ENCODE measurements around the gene ATP6V1E1. TPM values are rescaled to one million over a fixed set of nuclear protein-coding genes. Genes with fewer than 3 reads are reported as not detected.

ATP6V1E1 gene
- polyA plus RNA-seq, 1 of the 3 experiments (the other 2 are of a cell fraction), result 140 TPM

DNA sequence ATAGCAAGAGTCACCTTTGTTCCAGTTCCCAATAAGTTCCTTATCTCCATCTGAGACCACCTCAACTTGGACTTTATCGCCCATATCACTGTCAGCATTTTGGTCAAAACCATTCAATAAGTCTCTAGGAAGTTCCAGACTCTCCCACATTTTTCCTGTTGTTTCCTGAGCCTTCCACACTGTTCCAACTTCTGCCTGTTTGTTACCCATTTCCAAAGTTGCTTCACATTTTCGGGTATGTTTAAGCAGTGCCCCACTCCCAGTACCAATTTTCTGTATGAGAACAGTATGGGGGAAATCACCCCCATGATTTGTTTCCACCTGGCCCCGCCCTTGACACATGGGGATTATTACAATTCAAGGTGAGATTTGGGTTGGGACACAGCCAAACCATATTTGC is 36.7 kb upstream of the ATP6V1E1 start (continued):
- TF ChIP-seq, protein P1, sequence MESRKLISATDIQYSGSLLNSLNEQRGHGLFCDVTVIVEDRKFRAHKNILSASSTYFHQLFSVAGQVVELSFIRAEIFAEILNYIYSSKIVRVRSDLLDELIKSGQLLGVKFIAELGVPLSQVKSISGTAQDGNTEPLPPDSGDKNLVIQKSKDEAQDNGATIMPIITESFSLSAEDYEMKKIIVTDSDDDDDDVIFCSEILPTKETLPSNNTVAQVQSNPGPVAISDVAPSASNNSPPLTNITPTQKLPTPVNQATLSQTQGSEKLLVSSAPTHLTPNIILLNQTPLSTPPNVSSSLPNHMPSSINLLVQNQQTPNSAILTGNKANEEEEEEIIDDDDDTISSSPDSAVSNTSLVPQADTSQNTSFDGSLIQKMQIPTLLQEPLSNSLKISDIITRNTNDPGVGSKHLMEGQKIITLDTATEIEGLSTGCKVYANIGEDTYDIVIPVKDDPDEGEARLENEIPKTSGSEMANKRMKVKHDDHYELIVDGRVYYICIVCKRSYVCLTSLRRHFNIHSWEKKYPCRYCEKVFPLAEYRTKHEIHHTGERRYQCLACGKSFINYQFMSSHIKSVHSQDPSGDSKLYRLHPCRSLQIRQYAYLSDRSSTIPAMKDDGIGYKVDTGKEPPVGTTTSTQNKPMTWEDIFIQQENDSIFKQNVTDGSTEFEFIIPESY (IDR thresholded peaks at IDR 0.05; ENCODE audit: borderline replicate concordance, low read depth), result no peak
- TF ChIP-seq TEAD4 (IDR thresholded peaks at IDR 0.05; ENCODE audit: borderline replicate concordance, insufficient read depth), result no peak

GRCh38 chr22:17664414-17665055 is 36.0 kb upstream of the ATP6V1E1 start:
- peaks cover 7 to 26% of the 10 kb centered on the region in 2 experiments for H3K36me3 ChIP-seq (replicated peaks in 1 of 2; ENCODE audit: control insufficient read depth in 1 of 2, insufficient read depth in 2 of 2, low read length in 1 of 2)
- H3K4me3 ChIP-seq (ENCODE audit: low read depth in 2 of 2, low read length in 1 of 2), result no peak overlapping the region
- no peak for TF ChIP-seq EZH2phosphoT487 (IDR thresholded peaks at IDR 0.05; ENCODE audit: borderline replicate concordance, low read depth)
- TF ChIP-seq, protein P1 (IDR thresholded peaks at IDR 0.05; ENCODE audit: borderline replicate concordance, low read depth), result no peak
- no peak for TF ChIP-seq REST (IDR thresholded peaks at IDR 0.05; ENCODE audit: low read depth, low read length)
- TF ChIP-seq, protein P2, sequence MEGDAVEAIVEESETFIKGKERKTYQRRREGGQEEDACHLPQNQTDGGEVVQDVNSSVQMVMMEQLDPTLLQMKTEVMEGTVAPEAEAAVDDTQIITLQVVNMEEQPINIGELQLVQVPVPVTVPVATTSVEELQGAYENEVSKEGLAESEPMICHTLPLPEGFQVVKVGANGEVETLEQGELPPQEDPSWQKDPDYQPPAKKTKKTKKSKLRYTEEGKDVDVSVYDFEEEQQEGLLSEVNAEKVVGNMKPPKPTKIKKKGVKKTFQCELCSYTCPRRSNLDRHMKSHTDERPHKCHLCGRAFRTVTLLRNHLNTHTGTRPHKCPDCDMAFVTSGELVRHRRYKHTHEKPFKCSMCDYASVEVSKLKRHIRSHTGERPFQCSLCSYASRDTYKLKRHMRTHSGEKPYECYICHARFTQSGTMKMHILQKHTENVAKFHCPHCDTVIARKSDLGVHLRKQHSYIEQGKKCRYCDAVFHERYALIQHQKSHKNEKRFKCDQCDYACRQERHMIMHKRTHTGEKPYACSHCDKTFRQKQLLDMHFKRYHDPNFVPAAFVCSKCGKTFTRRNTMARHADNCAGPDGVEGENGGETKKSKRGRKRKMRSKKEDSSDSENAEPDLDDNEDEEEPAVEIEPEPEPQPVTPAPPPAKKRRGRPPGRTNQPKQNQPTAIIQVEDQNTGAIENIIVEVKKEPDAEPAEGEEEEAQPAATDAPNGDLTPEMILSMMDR (IDR thresholded peaks at IDR 0.05), result no peak
- no peak for TF ChIP-seq MXI1 (IDR thresholded peaks at IDR 0.05; ENCODE audit: low read depth, low read length)
- no peak for TF ChIP-seq SMC3 (IDR thresholded peaks at IDR 0.05; ENCODE audit: low read depth, low read length)
- no peak for TF ChIP-seq JUND (IDR thresholded peaks at IDR 0.05)
- TF ChIP-seq RFX5 (IDR thresholded peaks at IDR 0.05; ENCODE audit: low read length), result no peak
- no peak for TF ChIP-seq RAD21 (IDR thresholded peaks at IDR 0.05; ENCODE audit: low read length)
- POLR2A ChIA-PET, result no interaction called here
- H3K4me1 ChIP-seq (ENCODE audit: control insufficient read depth in 1 of 2, insufficient read depth in 2 of 2, low read depth in 1 of 2, low read length in 1 of 2), result no peaks in the 10 kb centered on the region
- no peak overlapping the region for H2AFZ ChIP-seq (ENCODE audit: low read depth)
- H3K9ac ChIP-seq, result no peak overlapping the region
- H3K9me3 ChIP-seq, result no peaks in the 10 kb centered on the region
- no peaks in the 10 kb centered on the region for H3K9me2 ChIP-seq
- no peak overlapping the region for H3K4me2 ChIP-seq
- H3K27ac ChIP-seq (ENCODE audit: low read depth in 2 of 2, low read length in 1 of 2), result no peak overlapping the region
- WGBS (ENCODE audit: low lambda C conversion rate), result 92% methylated on average over 6 of the region's 6 CpGs
- H3K27me3 ChIP-seq (ENCODE audit: insufficient read depth), result no peaks in the 10 kb centered on the region
- H4K20me1 ChIP-seq (ENCODE audit: insufficient read depth), result no peaks in the 10 kb centered on the region
- no peak for DNase-seq
- CTCF ChIA-PET, result no interaction called here
- H3K79me2 ChIP-seq (ENCODE audit: insufficient read depth), result peaks cover 29% of the 10 kb centered on the region
- H3F3A ChIP-seq (replicated peaks; ENCODE audit: insufficient read depth), result no peaks in the 10 kb centered on the region

All from SK-N-SH (cell line).